GM19455 (cell line): ENCODE measurements around the gene LRGUK.
"Not testable (repeated sequence)": the region's sequence is repeated elsewhere in the genome, so short reads cannot be mapped to it uniquely, and the experiment has no call there.

Experiments
- ATAC-seq: cut with Tn5 transposase; IDR thresholded peaks from one replicate; pipeline ENCODE4 v1.9.1; 2021; ENCODE audit not compliant: unreplicated experiment

LRGUK gene

DNA sequence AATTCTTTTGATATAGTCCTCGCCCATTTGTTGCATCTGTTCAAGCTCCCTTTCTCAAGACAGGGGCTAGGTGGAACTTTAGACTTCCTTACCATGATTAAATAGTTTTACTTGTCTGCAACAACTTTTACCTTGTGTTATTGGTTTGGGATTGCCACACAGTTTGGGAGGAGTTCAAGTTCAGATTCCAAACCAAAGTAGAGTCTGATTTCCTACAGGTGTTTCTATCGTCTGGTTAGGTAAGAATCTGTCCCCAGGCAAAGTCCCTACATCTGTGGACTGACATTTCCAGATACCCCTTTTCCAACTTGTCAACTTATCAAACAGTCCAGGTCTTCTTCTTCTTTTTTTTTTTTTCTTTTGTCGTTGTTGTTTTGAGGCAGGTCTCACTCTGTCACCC is 93.1 kb downstream of the LRGUK start:
- no peak for ATAC-seq

DNA sequence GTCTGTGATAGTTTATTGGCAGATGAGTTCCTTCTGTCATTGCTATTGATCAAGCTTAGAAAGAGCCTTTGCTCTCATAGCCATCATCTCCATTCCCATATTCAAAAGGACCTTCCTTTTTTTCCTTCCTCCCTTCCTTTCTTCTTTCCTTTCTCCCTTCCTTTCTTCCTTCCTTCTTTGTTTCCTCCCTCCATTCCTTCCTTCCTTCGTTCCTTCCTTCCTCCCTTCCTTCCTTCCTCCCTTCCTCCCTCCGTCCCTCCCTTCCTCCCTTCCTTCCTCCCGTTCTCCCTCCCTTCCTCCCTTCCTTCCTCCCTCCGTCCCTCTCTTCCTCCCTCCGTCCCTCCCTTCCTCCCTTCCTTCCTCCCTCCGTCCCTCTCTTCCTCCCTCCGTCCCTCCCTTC is 104.2 kb downstream of the LRGUK start:
- ATAC-seq: not testable (repeated sequence)

DNA sequence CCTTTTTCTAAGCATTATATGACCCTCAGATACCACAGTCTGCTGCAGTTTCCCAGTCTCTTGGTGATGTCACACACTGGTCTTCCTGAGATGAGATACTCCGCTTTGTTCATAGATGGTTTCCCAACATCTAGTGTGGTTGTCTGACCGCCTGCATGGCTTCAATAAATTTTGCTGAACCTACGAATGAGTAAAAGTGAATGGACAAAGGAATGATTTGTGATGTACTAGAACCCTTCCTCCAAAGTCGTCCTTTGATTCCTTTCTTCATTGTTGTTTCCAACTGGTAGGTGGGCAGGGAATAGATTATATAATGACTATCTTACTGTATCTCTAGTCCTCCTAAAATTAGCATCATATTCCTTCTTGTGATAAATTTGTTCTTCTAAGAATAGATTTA is 107.1 kb downstream of the LRGUK start:
- ATAC-seq: no peak

DNA sequence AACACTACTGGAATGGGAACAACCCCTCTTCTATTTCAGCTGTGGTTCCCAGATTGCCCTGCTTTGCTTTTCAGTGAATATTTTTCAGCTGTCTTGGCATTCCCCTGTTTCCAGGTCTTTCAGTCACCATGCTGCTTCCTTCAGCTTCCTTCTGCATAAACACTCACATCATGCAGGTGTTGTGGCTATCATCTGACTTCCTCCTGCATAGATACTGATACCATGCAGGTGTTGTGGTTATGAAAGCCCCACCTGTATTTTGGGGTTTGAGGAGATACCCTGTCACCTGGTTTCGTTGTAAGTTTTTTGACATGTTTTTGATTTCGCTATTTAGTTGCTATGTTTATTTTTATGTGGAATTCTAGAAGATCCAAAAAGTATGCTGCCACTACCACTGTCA is 118.1 kb downstream of the LRGUK start:
- no peak for ATAC-seq

DNA sequence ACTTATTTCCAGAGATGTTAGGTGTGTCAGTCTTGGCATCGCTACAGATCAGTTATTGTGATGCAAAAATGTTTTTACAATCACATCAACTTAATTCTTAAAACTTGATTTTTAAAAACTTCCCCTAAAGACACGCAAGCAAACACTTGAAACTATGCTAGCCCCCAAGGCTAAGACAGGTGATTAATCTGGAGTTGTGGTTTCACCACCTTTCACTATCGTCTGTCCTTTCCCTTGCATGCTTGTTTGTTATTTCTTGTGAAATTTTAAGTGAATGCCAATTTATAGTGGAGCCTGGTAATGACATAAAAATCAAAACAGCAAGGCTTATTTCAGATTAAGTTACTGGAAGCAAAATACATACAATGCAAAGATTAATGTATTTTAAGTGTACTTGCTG is 119.2 kb downstream of the LRGUK start:
- no peak for ATAC-seq

DNA sequence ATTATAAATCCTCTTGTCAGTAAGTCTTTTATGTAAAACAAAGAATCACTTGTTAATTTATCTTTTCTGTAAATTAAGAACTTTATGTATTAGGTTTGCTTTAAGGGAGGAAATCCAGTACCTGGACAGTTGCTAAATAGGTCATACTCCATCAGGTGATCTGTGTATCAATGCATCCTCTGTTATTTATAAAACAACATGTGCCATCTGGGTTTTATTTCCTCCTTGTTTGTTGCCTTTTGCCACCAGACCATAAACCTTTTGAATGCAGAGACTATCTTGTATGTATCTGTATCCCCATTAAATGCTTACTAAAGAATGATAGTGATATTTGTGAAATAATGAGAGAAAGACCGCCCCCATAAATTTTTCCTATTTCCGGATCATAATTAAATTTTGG is 119.6 kb downstream of the LRGUK start:
- no peak for ATAC-seq

DNA sequence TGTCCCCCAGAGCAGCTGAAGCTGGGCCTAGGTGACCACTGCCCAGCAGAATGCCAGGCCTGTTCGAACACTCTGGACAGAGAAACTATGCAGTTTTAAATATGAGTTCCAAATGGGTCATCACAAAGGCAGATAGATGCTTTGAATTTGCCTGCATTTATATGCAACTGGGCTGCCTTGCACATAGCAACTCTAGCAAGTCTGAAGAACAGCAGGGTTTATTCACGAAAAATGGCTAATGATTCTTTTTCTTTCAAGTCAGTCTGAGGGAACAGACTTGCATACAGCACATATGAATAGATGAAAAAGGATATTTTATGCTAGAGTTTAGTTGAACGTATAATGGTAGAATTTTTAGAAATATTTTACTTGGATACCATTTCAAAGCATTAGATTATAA is 121.1 kb downstream of the LRGUK start:
- ATAC-seq: no peak

DNA sequence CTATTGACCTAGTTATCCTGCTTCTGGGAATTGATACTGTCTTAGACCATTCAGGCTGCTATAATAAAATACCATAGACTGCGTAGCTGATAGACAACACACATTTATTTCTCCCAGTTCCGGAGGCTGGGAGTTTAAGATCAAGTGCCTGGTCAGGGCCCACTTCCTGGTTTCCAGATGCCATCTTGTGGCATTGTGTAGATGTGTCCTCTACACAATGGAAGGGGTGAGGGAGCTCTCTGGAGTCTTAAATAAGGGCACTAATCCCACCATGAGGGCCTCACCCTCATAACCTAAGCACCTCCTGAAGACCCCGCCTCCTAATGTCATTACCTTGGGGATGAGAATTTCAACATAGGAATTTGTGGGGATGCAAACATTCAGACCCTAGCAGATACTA is 127.2 kb downstream of the LRGUK start:
- no peak for ATAC-seq

DNA sequence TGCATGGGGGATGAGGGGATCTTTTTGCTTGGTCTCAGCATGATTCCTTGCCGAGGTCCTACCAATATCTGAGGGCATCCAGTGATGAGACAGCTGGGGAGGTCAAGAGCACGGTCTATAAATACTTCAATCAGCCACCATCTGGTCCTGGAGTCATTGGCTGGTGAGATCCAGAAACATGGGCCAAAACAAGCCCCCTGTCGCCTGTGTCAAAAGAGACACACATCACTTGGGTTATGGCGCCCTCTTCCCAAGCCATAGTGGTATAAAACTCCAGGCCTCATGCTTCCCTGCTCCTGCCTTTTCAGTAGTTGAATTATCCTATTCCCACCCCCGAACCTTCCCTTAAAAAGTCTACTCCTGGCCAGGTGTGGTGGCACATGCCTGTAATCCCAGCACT is 128.7 kb downstream of the LRGUK start:
- no peak for ATAC-seq

DNA sequence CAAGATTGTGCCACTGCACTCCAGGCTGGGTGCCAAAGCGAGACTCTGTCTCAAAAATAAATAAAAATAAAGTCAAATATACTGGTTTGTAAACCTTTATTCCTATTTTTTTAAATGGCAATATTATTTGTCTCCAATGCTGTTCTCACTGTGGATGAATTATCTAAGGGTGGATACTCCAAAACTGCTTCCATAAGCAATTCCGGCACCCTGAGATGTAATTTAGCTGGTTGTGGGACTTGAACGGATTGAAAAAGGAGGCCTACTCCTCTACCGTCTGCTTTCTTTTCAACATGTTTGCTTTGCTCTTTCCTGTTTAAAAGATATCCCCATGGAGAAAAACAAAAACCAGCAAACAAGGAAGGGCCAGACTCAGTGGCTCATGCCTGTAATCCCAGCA is 135.2 kb downstream of the LRGUK start:
- ATAC-seq: no peak

DNA sequence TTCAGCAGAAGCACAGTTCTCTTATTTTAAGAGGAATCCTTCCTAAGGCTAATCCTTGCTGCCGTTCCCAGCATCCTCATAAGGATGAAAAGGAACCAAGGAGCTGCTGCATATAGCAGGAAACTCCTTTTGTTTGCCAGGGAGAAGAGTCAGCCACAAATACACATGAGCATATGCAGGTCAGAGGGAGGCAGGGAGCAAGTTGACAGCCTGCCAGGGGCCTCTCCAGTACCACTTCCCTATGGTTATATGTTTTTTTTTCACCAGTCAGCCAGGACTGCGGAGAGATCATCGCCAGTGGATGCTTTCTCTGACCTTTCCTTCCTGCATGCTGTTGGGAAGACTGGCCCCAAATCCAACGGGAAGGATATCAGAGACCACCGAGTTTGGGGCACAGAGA is 149.8 kb downstream of the LRGUK start:
- no peak for ATAC-seq

DNA sequence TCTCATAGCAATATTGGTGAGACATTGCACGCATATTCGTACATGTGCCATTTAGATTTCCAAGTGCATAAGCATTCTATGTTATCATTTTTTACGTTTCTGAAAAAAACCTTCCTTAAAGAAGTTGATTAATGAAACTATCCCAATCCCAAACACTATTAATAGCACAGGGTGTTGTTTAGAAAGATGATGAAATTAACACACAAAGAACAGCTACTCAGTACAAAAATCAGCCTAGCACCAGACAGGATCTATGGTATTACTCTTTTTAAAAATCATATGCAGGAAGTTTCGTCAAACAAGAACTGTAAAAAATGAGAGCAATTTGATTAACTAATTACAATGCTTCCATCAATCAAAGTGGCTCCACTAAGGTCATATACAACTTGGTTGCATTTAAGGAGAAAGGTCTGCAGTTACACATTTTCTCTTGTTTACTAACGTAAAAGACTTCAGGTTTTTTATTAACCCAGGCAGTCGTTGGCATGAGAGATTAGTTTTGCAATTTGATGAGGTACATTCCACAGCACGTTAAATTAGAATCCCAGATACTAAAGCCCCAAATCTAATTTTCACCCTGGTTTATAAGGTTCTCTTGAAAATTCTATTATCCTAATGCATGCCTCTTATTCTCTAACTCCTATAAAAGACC is 151.5 kb downstream of the LRGUK start:
- ATAC-seq: no peak

DNA sequence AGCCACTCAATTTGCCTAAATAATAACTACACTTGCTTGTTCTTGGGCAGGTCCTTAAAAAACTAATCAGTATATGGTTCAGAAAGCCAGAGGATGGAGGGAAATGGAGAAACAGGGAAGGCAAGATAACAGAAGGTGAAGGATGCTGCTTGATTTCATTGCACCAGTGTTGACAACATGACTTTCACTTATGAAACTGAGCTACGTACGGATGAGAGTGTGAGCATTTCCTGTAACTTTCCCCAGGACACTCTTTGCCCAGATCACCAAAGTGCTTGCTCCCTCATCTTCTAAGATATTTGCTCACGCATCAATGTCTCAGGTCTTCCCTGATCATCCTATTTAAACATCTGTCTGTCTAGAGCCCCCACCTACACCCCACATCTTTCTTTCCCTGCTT is 152.2 kb downstream of the LRGUK start:
- no peak for ATAC-seq

DNA sequence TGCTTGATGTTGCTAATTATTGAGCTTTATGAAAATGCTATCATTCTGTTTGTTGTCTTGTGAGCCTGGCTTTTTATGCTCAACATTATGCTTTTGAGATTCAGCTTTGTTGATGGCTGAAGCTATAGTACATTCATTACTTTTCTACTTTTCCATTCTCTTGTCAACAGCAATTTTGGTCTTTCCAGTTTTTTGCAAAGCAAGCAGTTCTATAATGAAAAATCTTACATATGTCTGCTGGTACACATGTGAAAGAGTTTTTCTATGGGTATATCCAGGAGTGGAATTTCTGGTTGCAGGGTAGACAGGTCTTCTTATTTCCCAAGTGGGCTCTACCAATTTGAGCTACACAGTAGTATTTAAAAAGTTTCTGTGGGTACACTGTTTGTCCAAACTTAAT is 152.8 kb downstream of the LRGUK start:
- ATAC-seq: no peak

DNA sequence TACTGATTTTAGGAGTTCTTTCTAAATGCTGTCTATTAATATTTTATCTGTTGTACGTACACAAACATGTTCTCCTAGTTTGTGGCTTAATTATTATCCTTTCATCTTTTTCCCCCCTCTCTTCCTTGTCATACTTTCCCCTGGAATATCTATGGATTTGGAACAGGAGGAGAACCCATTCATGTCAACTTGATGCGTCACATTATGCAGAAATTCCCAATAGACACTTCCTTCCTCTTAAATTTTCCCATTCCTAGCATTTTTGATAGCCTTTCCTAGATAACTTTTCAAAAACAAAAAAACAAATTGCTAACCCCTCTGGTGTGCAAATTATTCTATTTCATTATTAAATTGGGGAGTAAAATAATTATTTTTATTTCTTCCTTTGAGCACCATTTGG is 153.4 kb downstream of the LRGUK start:
- no peak for ATAC-seq

DNA sequence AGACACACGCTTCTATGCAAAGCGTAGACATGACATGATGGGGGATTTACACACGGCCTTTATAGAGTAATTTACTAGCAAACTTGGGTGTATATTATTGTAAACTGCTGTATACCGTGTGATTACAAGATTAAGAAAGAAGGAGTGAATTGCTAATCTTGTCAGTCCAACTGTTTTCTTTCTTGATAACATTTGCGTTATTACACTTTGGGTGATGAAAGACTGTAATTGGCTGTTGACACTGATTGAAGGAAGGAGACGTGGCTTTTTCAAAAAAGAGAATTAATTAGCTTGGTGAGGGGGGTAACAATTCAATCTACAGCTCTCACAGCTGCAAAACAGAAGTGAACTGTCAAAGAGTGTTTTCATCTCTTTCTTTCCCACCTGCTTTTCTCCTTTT is 156.9 kb downstream of the LRGUK start:
- ATAC-seq: no peak

DNA sequence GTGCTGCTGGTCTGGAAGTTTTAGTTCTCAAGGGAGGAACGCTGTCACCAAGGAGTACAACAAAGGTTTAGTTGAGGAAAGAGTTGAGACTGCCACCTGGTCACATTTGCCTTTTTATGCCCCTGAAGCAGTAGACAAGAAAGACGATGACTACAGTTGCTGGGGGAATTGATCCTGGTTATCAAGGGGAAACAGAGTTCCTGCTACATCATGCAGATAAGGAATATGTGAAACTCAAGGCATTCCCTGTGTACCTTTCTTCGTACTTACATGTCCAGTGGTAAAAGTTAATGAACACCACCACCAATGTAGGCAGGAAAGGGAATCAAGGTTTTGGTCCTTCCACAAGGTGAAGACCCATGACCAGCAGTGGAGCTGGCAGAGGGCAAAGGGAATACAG is 157.8 kb downstream of the LRGUK start:
- no peak for ATAC-seq

DNA sequence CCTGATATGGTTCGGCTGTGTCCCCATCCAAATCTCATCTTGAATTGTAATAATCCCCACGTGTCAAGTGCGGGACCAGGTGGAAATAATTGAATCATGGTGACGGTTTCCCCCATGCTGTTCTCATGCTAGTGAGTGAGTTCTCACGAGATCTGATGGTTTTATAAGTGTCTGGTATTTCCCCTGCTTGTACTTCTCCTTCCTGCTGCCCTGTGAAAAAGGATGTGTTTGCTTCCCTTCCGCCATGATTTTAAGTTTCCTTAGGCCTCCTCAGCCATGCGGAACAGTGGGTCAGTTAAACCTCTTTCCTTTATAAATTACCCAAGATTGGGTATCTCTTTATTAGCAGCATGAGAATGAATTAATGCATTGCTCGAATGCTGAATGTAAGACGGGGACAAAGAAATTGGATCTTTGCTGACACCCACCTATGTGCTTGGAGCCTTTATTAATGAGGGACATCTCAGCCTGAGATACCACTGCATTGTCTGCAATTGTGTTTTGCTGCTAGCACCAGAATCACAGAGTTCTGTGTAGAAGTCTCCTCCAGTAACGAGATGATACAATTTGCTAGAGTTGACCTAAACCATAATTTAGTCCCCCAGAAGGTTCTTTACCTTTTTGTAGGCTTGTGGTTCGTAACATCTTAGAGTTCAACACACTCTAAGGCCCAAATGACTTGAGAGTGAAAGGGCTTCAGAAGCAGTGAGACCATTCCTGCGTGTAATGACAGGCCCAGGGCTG is 160.9 kb downstream of the LRGUK start:
- no peak for ATAC-seq

DNA sequence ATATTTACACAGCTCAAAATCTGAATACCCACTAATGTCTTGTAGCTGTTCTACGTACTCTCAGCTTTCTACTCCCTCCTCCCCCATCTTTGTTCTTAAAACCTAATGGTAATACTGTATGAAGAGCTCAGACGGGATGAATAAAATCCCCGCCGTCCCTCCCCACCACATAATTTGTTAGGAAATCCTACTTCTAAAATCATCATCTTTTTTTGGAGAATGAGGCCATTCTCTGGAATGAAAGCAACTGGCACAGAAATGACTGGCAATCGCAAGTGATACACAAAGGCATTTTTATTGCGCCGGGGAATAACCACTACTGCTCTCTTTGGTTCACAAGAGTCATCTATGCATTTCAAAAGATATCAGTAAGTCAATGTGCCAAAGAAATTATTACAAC is 162.3 kb downstream of the LRGUK start:
- no peak for ATAC-seq

DNA sequence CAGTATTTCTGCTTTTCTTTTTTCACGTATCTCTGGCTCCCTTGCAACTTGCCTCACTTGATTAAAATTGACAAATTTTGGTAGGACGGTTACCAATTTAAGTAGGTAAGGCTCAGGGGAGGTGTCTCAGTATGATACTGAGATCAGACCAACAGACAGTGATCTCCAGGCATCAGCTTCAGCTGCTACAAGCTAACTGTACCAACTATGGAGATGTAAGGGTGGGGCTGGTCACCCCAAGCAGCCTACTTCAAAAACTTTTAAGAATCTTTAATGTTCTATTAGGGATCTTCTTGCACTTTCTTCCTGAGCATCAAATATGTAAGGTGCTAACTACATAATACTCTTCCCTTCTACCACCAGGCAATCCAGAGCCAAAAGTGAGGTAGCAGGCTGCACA is 162.7 kb downstream of the LRGUK start:
- ATAC-seq: no peak

DNA sequence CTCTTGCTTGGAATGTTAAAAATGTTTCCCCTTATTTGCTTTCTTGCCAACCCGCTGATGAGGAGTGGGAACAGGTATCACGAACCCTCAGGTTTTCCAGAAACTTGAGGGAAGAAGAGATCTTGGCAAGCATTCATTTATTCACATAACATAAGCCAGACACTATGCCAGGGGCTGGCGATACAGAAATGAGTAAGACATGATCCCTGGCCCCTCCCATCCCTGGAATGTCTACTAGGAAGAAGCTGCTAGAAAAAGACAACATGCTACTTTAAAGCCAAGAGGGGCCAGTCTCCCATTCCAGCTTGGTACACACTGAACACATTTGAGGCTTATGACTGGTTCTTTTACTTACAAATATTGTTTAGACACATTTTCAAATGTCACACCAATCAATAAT is 163.1 kb downstream of the LRGUK start:
- ATAC-seq: no peak

DNA sequence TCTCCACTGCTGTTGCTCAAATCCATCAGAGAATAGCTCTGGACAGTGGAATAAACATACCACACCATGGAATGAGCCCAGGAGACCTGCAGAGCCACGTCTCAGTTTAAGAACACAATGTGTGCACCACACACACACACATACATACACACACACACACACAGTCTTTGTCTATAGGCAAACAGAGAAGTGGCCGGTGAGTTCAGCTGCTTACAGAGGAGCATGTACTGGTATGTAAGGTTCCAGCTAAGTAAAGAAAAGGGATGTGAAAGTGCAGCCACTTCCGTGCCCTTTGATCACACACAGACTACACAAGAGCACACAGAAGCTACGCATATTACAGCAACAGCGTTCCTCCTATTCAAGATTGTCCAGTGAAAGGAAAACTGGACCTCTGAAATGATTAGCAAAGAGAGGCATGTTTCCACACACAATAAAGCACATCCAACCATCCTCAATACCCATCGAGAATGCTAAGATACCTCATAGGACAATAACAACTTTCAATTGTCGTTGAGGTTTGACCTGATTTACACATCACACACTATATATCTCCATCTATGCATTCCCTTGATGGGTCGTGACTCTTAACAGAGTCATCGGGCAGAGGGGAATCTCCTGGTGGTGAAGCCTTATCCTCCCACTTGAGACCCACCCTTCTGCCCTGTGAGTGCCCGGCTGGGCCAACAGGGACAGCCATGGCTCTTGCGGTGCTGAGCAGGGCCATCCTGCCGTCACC is 166.0 kb downstream of the LRGUK start:
- peak; percentile 100 for ATAC-seq
